GM18499 (cell line): Measurements from ENCODE around the gene KCNJ6.

ENCODE experiments used
- ATAC-seq: cut with Tn5 transposase; IDR thresholded peaks from one replicate; pipeline ENCODE4 v1.9.1; 2021; ENCODE audit warnings: moderate number of reproducible peaks; ENCODE audit not compliant: insufficient read depth, unreplicated experiment

Gene KCNJ6

DNA sequence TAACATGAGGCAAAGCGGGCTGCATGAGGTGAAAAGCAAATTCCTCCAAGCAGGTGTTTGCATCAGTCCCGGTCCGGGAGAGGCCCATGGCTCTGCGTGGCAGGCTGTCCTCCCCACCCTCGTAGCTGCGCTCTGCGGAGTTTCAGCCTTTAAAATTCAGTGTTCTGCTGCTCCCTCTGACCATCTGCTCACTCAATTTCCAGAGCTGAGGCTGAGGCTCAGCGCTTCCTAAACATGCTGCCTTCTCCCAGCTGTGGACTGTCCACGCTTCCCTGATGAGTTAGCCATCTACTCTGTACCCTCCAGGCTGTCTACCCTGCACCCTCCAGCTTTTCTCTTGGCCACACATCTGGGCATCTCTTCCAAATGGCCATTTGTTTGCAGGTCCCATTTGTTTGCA, 87.7 kb downstream of the KCNJ6 start:
- no peak for ATAC-seq

DNA sequence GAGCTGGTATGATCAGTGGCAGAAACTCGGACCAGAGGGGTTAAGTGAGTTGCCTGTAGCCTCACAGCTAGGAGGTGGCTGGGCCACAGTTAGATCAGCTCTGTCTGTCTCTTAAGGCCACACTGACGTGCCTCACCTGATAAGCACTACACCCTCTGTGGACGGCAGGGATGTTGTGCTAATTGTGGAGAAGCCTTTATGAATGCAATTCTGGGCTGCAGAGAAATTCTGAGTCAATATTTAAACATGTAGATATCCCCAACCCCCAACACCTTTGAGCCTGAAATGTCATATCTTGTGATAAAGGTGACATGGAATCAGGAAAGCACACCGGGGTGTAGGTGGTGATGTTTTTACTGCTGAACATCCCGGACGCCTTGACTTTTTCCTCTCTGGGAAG, 88.3 kb downstream of the KCNJ6 start:
- no peak for ATAC-seq

DNA sequence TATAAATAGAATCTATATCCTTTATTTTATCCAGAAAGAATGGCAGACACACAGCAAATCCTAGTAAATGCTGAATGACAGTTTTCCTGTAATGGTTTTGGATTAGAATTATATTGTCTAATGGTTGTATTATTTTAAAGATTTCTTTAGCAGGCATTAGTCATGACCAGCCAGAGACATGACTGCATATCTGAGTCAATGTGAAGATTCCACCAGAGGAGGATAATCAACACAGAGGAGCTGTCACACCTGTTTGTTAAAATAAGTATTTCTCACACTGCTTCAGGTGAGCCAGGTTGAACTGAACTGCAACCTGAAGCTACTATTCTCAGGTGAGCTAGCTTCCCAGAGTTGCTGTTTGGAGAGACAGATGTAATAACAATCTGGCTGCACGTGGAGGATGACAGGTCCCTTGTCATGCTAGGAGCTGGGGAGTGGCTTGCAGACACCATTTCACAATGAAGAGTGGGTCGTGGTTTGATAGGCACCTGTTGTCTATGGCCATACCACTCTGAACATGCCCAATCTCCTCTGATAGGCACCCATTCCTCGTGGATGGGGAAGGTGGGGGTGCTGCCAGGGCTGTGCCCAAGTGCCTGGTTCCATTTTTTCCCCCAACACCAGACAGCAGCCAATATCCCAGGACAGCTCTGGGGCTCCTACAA, 94.3 kb downstream of the KCNJ6 start:
- ATAC-seq: no peak

DNA sequence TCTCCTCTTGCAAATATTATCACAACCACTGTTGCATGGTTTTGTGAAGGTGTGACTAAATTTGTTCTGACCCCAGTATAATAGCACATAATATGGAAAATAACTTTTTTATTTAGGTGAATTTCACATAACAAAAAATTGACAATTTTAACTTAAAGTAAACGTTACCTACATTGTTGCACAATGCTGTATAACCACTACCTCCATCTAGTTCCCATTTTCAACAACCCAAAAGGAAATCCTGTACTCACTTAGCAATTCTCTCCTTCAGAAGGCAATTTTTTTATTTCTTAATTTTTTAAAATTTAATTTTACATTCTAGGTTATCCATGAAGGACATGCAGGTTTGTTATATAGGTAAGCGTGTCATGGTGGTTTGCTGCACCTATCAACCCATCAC, 95.2 kb downstream of the KCNJ6 start:
- ATAC-seq: no peak

DNA sequence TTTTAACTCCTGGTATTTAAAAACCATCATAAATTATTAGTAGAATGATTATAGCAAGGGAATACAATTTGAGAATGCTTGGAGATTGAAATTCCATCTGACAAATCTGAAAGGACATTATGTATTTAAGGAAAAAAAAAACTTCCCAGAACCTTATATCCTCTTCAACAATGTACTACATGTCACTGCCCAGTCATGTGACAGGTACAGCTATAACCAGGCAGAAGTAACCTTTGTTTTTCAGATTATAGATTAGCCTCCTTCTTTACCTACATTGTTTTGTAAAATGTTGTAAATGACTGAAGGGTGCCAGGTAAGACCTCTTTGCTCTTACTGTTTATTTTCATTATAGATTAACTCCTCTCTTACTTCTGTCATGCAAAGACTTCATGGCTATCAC, 96.9 kb downstream of the KCNJ6 start:
- no peak for ATAC-seq

DNA sequence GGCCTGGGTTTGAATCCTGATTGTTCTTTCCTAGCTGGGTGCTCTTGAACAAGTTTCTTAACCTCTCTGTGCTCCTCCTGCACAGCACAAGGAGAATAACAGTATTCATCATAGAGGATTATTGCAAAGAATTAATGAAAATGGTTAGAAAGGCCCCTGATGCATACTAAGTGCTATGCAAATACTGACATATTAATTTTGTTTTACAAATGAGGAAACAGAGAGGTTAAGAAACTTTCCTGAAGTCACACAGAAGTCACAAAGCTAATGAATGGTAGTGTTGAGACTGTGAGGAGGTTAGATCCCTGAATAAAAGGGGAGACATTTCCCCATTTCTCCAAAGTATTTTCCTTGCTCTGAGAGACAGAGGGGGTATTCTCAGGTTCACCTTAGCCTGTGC, 99.0 kb downstream of the KCNJ6 start:
- no peak for ATAC-seq

DNA sequence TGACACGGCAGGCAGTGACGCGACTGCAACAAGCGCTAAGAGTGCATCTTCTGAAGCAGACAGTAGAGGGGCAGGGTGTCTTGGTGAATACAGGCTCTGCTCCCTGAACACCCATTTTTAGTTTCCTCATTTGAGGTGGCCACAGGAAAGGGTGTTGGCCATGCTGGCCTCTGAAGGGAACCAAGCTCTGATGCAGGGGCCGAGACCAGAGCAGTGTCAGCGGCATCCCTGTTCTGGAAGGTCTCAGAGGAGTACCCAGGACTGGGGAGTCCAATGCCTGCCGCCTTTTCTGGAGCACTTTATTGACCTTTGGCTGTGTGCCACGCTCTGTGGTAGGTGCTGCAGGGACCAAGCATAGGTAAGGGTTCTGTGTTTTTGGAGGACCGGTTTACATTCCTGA, 100.4 kb downstream of the KCNJ6 start:
- ATAC-seq: no peak

DNA sequence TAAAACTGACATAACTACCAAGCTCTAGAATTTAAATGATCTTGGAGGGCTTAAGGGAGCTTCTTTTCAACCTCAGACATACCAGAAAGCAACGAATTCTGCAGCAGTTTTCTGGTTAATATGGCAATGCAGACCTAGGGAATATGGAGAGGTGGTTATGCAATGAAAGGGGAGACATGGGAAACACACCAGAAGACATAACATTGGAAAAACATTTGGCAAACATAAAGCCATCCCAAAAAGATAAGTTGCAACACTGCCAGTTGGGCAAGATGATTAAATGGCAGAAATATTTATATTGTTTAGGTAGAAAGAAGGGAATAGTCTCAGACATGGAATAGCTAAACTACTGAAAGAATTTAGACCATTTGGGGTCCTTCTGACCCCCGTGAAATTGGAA, 104.5 kb downstream of the KCNJ6 start:
- no peak for ATAC-seq

DNA sequence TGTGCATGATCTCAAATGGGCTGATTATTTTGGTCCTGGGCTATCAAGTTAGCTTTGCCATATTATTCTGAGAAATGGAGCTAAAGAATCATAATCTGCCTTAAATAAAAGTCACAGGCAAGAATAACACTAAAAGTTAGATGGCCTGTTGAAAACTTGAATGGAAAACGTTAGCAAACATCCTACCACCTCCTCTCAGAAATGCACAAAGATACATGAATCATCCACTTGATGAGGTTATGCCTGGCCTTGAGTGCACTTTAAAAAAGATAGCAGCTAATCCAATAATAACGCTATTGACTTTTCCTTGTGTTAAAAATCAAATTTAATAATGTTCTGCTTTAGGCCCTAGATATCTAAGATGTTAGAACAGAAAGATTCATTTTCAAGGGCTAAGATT, 108.0 kb downstream of the KCNJ6 start:
- no peak for ATAC-seq

DNA sequence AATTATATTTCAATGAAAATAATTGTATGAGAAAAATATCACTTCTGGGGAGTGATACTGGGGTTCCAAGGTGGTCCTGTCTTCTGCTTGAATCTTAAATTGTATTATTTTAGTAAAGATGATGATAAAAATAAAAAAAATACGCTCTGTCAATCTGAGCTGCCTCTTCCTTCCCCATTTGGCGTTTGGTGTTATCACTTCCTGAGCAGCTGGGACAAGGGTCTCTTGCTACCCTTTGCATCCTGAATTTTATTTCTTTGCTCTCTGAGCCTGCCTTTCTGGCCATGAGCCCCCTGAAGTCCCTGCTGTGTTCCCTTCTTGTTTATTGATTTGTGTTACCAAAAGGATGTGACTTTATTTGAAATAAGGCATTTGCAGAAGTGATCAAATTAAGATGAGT, 111.0 kb downstream of the KCNJ6 start:
- no peak for ATAC-seq

DNA sequence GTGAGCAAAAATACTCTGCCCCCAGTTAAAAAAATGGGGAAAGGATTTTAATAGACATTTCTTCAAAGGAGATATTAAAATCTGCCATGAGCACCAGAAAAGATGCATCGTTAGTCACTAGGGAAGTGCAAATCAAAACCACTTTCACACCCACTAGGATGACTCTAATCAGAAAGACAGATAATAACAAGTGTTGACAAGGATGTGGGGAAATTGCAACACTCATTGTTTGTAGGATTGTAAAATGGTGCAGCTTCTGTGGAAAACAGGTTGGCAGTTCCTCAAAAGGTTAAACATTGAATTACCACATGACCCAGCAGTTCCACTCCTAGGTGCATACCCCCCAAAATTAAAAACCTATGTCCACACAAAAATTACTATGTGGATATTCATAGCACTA, 112.3 kb downstream of the KCNJ6 start:
- no peak for ATAC-seq

DNA sequence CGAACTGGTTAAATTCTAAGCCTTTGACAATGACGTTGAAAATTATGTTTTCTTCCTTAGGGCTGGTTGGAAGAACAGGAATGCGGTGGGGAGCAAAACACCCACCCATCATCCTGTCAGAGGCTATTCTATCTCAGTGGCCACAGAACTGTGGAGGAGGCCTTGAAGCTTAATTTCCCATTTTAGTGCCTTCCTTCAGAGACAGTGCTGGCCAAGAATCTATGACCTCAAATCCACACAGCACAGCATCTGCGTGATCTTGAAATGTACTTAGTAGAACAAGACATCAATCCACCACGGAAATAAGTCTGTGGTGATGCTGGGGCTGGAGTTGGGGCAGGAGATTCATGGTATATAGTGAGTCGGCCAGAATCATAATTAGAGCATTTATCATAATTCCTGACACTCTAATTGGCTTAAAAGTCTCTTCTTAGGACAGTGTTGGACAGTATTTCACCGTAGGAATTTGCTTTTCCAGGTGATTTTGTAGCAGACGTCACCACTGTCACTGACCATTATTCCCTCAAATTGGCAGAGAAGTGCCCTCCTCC, 113.1 kb downstream of the KCNJ6 start:
- no peak for ATAC-seq

DNA sequence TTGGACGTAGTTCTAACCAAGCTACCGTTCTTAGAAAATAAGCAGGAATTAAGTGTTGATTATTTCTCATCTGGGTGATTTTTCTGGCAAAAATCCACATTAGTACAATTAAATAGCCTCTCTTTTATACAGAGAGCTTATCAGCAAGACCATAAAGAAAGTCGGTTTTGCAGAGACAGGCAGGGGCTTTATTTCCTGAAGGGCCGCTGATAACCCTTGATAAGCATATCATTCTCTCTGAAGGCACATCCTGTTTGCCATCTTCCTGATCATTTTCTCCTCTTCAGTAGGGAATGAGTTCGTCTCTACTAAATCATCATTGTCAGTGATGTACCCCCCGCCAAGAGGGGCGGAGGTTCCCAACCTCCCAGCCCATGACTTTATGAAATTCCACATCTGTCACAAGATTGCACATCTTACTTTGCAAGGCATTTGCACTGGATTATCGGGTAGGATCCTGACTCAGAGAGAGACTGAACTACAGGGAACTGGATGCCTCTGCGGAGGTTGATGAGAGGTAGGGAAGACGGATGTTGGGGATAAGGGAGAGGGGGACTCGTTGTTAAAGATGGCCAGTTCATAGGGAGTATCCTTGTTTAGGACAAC, 115.7 kb downstream of the KCNJ6 start:
- no peak for ATAC-seq

DNA sequence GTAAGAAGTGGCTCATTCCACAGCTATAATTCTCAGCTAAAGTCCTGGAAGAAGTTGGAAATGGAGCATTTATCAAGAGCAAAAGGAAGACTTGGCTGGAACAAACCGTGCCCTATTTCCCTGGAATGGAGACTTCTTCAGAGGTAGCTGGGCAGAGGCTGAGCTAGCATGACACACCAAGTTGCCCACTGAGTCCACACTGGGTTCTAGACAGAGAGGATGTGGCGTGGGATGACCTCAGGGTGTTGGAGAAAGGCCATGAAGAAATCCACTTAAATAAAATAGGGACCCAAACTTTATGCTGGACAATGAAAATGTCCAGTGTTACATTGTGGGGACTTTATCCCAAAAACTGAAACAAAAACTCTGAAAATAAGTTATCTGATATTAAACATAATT, 116.2 kb downstream of the KCNJ6 start:
- ATAC-seq: no peak

DNA sequence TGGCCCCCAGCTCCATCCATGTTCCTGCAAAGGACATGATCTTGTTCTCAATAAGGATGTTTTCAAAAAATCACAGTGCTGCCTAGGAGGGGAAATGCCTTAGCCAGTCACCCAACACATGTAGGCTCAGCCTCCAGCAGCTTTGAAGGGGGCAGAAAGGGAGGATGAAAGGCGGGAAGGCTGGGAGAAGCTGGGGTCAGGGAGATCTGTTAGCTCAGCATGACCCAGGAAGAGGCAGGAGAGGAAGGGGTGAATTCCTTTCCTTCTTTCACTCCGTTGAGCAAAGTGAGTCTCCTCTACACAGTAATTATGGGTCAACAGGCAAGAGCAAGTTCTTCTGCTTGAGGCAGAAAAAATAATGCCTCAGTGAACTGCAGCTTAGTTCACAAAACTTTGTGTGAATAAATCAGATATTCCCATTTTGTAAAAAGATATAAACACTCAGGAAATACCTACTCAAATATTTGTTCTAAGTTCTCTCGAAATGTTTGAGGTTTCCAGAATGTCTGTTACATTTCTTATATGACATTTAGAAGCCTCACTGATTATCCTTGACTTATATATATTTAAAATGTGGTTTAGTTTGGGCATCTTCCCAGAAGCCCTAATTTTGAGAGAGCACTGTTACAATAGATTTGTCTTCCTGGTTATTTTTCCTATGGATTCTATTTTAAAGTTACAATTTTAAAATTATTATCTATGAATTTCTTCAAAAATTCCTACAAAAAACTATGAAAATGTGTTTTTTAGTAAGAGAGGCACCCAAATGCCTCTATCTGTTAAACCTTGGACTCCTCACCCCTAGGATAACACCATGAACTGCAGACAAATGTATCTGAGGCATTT, 116.8 kb downstream of the KCNJ6 start:
- ATAC-seq: no peak

DNA sequence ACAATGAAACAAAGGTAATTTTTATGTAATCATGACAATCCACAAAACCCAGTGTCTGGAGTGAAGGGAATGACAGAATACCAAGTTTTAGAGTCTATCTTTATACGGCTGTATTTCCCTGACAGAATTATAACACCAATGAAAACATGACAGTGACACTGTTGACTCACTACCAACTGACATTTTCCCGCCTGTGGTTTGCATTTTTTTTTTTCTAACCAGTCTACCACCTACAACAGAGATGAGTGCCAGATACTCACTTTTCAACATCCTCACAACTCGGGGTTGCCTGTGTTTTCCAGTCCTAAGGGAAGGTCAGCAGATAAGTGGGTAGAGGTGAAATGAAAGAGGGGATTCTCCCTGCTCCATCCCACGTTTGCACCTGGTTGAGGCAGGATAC, 118.9 kb downstream of the KCNJ6 start:
- ATAC-seq: no peak

DNA sequence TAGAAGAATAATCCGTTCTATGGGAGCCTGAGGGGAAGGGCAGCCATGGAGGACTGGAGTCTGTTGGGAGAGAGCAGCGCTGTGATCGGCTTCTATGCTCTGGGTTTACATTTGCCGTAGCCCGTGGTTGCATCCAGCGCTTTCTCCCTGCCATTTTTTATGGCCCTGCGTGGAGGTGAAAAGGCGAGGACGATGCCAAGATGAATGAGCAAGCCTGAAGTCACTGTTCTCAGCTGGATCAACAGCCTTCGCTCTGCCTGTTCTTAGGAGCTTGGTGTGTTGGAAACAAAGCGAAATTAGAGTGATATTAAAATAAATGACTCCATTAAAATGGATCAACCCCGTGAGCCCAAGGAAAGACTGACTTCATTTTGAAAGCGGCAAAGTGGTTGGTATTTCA, 120.2 kb downstream of the KCNJ6 start:
- ATAC-seq: no peak

DNA sequence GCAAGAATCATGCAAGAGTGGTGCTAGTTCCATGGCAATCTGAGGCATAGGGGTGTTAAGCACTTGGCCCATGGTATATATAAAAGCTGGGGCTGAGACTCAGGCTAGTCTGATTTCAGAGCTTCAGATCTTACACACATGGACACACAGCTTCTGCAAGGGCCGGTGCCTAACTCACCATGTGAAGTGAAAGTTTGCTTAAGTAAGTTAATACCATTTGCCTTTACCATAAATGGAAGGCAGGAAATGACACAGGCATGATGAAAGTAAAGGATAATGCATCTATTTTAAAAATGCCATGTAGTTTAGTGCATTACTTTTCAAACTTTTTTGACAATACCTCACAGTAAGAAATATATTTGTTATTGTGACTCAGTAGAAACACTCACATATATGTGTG, 122.6 kb downstream of the KCNJ6 start:
- no peak for ATAC-seq

DNA sequence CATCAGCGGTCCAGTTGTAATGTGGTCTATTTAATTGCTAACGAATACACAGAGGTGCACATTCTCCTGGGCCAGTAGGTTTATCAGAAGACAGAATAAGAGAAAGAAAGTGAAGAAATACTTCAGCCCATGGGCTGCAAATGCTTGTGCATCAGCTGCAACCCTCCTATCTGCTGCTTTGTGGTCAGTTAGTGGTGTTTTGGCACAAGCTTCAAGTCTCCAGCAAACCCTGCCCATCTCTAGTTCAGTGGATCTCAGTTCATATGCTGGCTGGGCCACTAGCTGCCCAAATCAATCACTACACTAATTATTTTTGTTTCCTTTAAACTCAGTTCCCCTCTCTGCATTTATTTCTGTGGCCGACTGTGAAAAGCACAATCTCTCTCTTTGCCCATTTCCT, 124.2 kb downstream of the KCNJ6 start:
- ATAC-seq: no peak

DNA sequence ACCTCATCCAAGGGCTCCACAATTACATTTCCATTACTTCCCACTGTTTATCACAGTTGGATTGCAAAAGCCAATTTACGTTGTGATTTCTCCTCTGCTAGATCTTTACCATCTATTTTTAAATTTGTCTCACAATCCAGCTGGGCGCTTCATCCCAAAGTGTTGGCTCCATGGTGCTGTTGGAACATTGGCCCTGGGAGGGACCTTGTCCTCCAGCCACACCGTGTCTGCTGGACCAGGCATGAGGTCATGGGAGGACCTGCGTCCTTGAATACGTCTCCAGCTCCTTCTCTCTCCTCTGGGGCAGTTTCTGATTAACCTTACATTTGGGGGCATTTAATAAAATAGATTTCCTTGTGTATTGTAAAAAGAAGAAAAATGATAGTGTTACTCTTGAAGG, 125.4 kb downstream of the KCNJ6 start:
- no peak for ATAC-seq

DNA sequence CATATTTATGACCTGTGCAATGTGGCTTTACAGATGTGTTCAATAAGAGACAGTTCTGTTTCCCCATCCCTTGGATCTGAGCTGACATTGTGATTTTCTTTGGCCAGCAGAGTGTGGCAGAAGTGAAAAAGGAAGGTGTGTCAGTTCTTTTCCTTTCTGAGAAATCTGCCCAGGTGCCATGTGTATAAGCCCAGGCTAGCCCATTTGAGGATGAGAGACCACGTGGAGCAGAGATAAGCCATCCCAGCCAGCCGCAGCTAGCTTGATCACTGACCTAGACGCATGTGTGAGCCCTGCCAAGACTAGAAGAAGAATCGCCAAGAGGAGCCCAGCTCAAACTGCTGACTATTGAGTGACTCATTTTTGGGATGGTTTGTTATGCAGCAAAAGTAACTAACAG, 127.8 kb downstream of the KCNJ6 start:
- no peak for ATAC-seq
